Measurements from ENCODE around the gene C3orf18.

C3orf18 gene

DNA sequence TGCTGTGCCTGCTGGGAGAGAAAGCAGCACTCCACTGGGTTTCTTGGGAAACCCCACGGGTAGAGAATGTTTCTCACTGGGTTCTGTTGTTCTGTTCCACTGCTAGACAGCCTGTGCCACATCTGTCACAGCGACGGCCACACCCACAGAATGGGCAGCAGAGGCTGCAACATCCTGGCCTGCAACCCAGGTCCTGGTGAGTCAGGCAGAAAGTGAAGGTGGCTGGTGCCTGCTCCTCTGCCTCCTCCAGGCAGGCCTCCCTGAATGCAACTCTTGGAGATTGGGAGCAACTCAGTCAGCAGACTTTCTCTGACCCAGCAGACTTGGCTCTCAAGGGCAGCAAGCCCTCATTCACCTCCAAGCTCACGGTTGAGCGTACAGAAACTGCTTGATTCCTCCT lies 13.0 kb downstream of the C3orf18 start:
- H3K4me1 Mint-ChIP-seq (ENCODE audit: low read depth), result no peaks in the 10 kb centered on the region
- H3K36me3 Mint-ChIP-seq, result no peaks in the 10 kb centered on the region
- no peak overlapping the region for H3K4me3 Mint-ChIP-seq
- H3K9me3 Mint-ChIP-seq (ENCODE audit: low read depth), result no peaks in the 10 kb centered on the region
- no peaks in the 10 kb centered on the region for H3K27me3 Mint-ChIP-seq
- no peak overlapping the region for H3K27ac Mint-ChIP-seq

DNA sequence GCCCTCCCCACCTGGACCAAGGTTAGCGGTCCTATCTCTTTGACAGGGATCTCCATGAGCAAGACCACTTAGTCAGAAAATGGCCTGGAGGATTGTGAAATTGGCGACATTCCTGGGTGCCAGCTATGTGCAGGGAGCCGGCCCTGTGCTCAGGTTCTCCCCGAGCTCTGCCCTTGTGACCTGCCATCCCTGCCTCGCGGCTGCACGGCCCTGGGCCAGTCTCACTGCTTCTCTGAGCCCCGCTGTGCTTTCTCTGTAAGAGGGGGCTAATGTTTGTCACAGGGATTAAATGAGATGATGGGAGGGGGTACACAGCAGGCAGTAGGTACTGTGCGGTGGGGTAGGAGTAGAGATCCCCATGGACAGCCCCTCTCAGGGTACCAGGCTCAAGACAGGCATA lies 14.9 kb downstream of the C3orf18 start:
- H3K4me3 Mint-ChIP-seq, result no peak overlapping the region
- H3K27ac Mint-ChIP-seq, result no peak overlapping the region
- no peaks in the 10 kb centered on the region for H3K36me3 Mint-ChIP-seq
- no peaks in the 10 kb centered on the region for H3K4me1 Mint-ChIP-seq (ENCODE audit: low read depth)
- no peaks in the 10 kb centered on the region for H3K27me3 Mint-ChIP-seq
- no peaks in the 10 kb centered on the region for H3K9me3 Mint-ChIP-seq (ENCODE audit: low read depth)

DNA sequence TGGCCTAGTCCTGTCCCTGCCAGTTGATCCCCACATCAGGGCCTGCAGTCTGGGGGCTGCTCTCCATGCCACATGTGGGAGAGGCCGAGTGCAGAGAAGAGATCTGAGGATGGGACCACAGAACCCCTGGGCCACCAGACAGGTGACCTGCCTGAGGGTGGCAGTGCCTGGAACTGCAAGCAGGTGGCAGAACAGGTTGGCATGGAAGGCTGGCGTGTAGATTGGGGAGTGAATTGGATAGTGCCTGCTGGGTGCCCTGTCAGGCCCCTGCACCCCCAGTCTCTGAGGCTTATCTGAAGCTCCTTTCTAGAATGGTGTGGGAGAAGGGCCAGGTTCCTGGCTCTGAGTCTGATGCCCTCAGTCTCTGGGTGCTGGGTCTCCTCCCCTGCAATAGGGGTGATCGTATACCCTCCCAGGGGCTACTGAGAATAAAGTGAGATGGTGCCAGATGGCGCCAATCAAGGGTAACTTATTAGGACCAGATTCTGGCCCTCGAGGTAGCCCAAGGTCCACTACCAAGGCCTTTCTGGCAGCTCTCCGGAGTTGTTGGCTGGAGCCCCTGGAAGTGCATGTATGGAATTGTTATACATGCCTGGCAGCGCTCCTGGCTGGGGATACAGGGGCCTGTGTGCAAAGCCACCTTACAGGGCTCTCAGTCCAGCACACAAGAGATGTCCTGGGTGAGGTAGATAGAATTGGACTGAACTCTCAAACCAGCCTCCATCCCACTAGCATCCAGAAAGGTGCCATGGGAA lies 15.7 kb downstream of the C3orf18 start:
- Mint-ChIP-seq H3K27ac (no peak overlapping the region), H3K36me3 (no peaks in the 10 kb centered on the region), H3K27me3 (no peaks in the 10 kb centered on the region), H3K9me3 (ENCODE audit: low read depth) (no peaks in the 10 kb centered on the region), H3K4me1 (ENCODE audit: low read depth) (no peaks in the 10 kb centered on the region), H3K4me3 (no peak overlapping the region)

DNA sequence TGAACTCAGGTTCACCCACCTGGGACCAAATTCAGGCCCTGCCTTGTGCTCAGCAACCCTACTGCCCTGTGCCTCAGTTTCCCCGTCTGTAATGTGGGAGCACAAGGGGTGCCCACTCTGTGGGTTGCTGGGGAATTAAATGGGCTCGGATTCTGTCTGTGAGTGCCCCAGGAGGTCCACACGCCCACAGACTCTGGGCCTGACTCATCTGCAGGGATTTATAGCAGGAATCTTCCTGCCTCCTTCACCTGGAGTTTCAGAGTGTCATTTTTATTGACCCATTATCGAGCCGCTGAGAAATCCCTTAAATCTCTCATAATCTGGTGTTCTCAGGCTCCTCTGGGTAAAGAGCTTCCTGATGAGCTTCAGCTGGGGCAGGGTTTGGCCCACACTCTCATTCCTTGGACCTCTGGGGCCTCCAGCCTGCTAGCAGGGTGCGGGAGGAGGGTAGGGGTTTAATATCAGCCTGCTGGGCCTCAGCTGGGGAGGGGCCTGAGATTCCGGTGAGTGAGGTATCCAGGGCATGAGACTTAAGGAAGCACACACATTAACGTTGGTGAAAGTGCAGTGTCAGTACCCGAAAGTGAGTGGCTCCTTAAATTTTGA lies 16.4 kb downstream of the C3orf18 start:
- H3K27ac Mint-ChIP-seq, result no peak overlapping the region
- H3K27me3 Mint-ChIP-seq, result no peaks in the 10 kb centered on the region
- no peaks in the 10 kb centered on the region for H3K36me3 Mint-ChIP-seq
- H3K4me3 Mint-ChIP-seq, result no peak overlapping the region
- H3K4me1 Mint-ChIP-seq (ENCODE audit: low read depth), result no peaks in the 10 kb centered on the region
- H3K9me3 Mint-ChIP-seq (ENCODE audit: low read depth), result no peaks in the 10 kb centered on the region

DNA sequence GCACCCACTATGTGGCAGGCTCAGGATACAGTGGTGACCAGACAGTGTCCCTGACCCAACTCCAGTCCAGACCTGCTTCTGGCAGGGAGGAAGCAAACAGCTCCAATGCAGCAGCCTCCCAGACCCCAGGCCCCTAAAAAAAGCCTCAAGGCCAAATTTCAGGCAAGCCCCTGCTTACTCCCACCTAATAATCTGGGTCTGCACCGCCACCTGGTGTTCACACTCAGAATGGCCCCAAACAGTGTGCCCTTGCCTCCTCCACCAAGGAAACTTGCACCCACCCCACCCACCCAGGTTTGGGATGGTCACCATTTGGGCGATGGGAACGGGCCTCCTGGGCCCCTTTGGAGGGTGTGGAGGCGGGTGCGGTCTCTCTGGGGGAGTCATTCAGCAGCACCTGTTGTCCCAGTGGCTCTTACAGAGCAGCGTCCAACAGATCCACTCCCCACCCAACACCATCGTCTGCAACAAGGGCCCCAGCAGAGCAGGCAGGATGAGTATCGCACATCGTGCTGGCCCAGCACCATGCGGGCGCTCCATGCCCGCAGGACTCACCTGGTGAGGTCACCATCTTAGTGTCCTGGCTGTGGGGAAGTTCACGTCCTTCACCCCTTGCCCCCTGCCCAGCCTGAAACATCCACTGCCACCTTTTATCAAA lies 17.3 kb downstream of the C3orf18 start:
- H3K4me1 Mint-ChIP-seq (ENCODE audit: low read depth), result no peaks in the 10 kb centered on the region
- H3K36me3 Mint-ChIP-seq, result no peaks in the 10 kb centered on the region
- H3K27ac Mint-ChIP-seq, result no peak overlapping the region
- no peaks in the 10 kb centered on the region for H3K9me3 Mint-ChIP-seq (ENCODE audit: low read depth)
- H3K27me3 Mint-ChIP-seq, result no peaks in the 10 kb centered on the region
- H3K4me3 Mint-ChIP-seq, result no peak overlapping the region

DNA sequence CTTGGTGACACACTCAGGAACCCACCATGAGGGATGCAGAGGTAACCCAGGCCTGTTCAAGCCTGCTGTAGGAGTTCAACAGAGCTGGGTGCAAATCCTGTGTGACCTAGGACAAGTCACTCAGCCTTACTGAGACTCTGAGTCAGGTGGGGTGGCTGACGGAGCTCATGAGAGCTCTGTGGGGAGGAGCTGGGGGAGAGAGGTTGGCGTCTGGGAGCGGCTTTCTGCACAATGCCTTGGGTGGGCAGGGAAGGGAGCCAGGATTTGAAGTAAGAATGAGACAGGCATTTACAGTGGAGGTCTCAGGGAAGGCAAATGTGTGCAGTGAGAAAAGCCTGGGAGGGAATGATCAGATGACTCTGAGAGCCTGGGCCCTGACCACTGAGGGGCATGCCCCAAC lies 18.3 kb downstream of the C3orf18 start:
- no peak overlapping the region for H3K4me3 Mint-ChIP-seq
- no peaks in the 10 kb centered on the region for H3K27me3 Mint-ChIP-seq
- no peaks in the 10 kb centered on the region for H3K36me3 Mint-ChIP-seq
- H3K27ac Mint-ChIP-seq, result no peak overlapping the region
- no peaks in the 10 kb centered on the region for H3K9me3 Mint-ChIP-seq (ENCODE audit: low read depth)
- no peaks in the 10 kb centered on the region for H3K4me1 Mint-ChIP-seq (ENCODE audit: low read depth)

DNA sequence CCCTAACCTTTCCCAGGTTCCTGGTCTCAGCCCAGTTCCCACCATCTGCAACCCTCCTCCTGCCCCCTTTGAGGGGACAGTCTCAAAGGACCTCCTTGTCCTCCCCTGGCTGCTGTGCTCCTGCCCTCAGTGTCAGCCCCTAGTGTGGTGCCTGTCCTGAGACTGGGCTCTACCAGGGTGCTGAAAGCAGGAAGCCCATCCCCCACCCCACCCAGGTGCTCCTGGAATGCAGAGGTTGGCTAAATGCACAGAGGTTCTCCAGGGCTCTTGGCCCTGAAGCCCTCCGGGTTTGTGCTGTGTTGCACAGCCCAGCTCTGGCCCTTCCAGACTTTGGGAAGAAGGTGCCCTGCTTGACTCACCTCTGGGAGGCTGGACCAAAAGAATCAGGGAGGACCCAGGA lies 21.8 kb downstream of the C3orf18 start:
- Mint-ChIP-seq H3K27me3 (no peaks in the 10 kb centered on the region), H3K4me3 (no peak overlapping the region), H3K36me3 (no peaks in the 10 kb centered on the region), H3K4me1 (ENCODE audit: low read depth) (peaks cover 2% of the 10 kb centered on the region), H3K27ac (no peak overlapping the region), H3K9me3 (ENCODE audit: low read depth) (no peaks in the 10 kb centered on the region)

DNA sequence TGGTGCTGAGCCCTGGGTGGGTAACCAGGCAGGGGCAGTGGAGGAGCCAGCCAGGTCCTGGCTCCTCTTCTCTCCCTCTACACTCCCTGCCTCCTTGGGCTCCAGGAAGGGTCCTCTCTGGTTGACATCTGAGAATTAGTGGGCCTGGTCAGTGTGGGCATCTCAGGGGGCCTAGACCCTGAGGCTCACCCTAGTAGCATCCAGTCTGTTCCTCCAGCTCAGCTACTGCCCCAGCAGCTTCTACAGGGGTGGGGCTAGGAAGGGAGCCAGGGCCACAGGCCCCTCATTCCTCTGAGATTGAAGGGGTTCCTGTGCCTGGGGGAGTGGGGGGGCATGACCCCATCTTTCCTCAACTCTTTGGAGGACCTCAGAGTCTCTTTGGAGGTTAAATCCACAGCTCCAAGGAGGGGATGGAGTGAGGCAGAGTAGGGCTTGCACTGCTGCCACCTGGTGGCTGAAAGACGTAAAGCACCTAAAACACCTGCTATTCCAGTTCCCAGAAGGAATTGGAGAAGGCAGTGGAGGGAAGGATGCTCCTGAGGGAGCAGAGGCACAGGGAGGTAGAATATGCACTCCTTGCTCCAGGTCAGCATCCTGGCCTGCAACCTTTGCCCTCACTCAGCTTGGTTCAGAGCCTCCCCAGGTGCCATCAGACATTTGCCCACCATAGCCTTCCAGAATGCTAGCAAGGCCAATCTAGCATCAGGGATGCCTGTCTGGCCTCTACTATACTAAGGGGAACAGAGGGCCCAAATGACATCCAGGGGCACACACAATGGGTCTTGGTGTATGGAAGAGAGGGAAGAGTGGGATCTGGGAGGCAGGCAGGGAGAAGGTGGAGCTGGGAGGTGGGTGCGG lies 25.1 kb downstream of the C3orf18 start:
- peaks cover 2% of the 10 kb centered on the region for H3K4me1 Mint-ChIP-seq (ENCODE audit: low read depth)
- H3K36me3 Mint-ChIP-seq, result no peaks in the 10 kb centered on the region
- H3K27ac Mint-ChIP-seq, result no peak overlapping the region
- H3K27me3 Mint-ChIP-seq, result no peaks in the 10 kb centered on the region
- H3K4me3 Mint-ChIP-seq, result no peak overlapping the region
- no peaks in the 10 kb centered on the region for H3K9me3 Mint-ChIP-seq (ENCODE audit: low read depth)

DNA sequence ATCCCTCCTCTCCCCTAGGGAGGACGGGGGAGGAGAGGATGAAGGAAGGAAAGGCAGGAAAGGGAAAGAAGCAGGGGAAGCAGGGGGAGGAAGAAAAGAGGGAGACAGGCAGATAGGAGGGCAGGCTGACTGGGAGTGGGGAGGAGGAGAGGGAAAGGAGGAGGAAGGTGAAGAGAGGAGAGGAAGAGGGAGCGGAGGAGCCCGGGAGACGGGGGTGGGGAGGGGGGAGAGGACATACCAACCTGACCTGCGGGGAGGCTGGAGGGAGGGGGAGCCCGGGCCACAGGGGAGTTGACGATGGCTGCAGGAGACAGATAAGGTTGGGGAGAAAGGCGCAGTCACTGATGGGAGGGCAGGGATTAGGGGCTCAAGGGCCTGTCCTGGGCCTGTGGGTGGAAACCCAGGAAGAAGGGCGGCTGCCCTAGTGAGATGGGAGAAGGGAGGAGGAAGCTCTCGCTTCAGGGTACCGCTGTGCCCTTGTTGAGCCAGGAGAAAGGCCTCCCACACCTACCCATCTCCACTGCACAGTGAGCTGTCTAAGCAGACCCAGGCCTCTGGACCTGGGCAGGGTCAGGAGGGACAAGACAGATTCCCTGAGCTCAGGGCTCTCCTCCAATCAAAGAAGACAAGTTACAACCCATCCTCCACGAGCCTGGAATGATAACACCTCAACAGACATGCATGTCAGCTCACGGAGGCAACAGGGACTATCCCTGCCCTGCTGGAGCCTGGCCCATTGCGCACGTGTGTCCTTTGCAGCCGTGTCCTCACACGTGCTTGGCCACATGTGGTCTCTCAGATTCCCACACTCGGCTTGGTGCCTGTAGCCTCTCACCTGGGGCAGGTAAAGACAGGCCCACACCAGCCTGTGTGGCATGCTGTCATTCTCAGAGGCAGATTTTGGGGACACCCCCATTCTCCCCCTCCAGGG lies 27.9 kb downstream of the C3orf18 start:
- no peaks in the 10 kb centered on the region for H3K27me3 Mint-ChIP-seq
- peaks cover 2% of the 10 kb centered on the region for H3K4me1 Mint-ChIP-seq (ENCODE audit: low read depth)
- H3K27ac Mint-ChIP-seq, result no peak overlapping the region
- H3K4me3 Mint-ChIP-seq, result no peak overlapping the region
- no peaks in the 10 kb centered on the region for H3K9me3 Mint-ChIP-seq (ENCODE audit: low read depth)
- H3K36me3 Mint-ChIP-seq, result no peaks in the 10 kb centered on the region

DNA sequence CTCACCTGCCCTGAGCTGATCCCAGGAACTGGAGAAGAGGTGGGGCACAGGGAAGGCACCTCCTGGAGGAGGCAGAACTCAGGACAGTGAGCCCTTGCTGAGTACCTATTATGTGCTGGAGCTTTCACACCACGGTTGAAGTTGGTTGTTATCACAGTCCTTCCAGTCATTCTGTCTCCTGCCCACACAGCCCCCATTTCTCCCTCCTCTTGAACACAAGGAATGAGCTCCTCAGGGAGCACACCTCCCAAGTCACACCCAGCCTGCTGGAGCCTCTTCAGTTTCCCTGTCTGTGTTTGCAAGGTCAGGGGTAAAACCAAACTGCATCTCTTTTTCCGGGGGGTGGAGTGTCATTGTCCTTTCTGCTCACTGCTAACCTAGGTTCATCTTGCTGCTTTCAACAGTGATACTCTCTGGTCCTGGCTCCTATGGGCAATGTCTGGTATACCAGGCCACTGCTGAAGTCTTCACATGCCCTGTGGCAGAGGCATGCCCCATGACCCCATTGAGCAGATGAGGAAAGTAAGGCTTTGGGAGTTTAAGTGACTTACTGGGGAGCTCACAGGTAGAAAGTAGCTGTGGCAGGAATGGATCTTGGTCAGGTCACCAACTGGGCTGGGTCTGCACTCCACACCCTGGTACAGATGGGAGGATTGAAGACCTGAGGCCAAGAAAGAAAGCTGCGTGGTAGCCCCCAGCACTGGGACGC lies 30.0 kb downstream of the C3orf18 start:
- Mint-ChIP-seq H3K9me3 (ENCODE audit: low read depth) (no peaks in the 10 kb centered on the region), H3K4me3 (no peak overlapping the region), H3K36me3 (no peaks in the 10 kb centered on the region), H3K4me1 (ENCODE audit: low read depth) (peaks cover 2% of the 10 kb centered on the region), H3K27ac (no peak overlapping the region), H3K27me3 (no peaks in the 10 kb centered on the region)

DNA sequence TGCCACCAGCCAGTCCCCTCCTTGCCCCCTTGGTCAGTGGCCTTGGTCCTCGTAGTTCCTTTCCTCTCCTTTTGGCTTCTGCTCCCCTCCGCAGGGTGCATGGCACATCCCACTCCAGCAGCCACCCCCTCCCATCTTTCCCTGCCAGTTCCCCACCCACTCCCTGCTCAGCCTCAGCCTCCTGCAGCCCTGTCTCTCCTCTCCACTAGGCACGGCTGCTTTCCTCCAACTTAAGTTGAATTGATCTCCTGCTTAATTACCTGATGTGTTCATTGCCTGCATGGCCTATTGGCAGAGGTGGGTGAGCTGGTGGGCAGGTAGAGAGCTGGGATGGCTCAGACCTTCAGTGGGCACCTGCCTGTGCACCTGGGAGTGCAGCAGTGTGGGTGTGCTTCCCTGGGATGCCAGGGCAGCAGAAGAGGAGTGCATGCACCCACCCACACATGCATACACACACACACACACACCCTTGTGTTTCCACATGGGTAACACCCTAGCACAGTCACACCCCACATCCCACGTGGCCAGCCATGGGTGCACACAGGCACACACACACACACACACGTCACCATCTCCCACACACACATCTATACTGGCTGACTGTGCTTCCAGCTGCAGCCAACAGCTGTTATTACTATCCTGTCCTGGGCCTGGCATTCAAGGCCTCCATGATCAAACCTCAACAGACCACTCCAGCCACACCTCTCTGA lies 30.9 kb downstream of the C3orf18 start:
- Mint-ChIP-seq H3K4me1 (ENCODE audit: low read depth) (peaks cover under 1% of the 10 kb centered on the region), H3K27ac (no peak overlapping the region), H3K9me3 (ENCODE audit: low read depth) (no peaks in the 10 kb centered on the region), H3K27me3 (no peaks in the 10 kb centered on the region), H3K36me3 (no peaks in the 10 kb centered on the region), H3K4me3 (no peak overlapping the region)

DNA sequence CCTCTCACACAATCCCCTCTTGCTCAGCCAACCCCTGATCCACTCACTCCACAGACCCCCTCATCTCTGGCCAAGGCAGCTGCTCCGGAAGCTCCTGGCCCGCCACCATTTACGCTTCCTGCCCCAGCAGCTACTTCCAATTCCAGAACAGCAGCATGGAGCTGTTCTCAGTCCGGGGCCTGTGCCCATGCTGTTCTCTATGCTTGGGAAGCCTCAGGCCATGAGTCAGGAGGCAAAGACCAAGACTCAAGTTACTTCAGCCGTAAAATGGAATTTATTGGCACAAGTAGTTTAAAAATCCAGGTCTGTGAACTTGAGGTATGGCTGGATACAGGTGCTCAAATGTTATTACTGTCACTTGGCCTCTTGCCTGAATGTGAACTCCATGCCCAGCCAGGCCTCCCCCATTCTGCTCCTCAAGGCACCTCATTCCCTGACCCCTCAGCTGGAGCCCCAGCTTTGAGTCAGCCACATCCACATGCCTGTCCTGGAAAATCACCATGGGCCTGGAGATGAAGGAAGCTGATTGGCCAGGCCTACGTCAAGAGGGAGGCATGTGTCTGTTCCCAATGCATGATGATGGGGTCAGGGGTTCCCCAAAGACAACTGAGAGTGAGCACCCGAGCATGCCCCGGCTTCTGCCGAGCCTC lies 32.7 kb downstream of the C3orf18 start:
- no peak overlapping the region for H3K27ac Mint-ChIP-seq
- H3K27me3 Mint-ChIP-seq, result peaks cover under 1% of the 10 kb centered on the region
- H3K4me3 Mint-ChIP-seq, result no peak overlapping the region
- no peaks in the 10 kb centered on the region for H3K9me3 Mint-ChIP-seq (ENCODE audit: low read depth)
- no peaks in the 10 kb centered on the region for H3K4me1 Mint-ChIP-seq (ENCODE audit: low read depth)
- H3K36me3 Mint-ChIP-seq, result no peaks in the 10 kb centered on the region
